Muscle layer of colon (tissue), 2 donors: ENCODE data around the gene GSTA4.
A peak's percentile ranks its signal among the peaks of the same experiment; 100 is the strongest.

Experiments used
- H3K27ac ChIP-seq: one replicate; pipeline ENCODE4 v1.7.0; 2013; ENCODE audit warnings: low read depth, mild to moderate bottlenecking, low read length, moderate library complexity
- H3K27me3 ChIP-seq, 2 donors: one replicate each; pipeline ENCODE4 v1.7.0; 2013; ENCODE audit warnings: low read length in 2 of 2, mild to moderate bottlenecking in 2 of 2; ENCODE audit not compliant: insufficient read depth in 2 of 2, control insufficient read depth in 1 of 2
- H3K36me3 ChIP-seq: one replicate; pipeline ENCODE4 v1.7.0; 2013; ENCODE audit warnings: mild to moderate bottlenecking, low read length; ENCODE audit not compliant: insufficient read depth
- H3K4me1 ChIP-seq: one replicate; pipeline ENCODE4 v1.7.0; 2013; ENCODE audit warnings: mild to moderate bottlenecking, low read length; ENCODE audit not compliant: insufficient read depth
- H3K4me3 ChIP-seq, 2 donors: one replicate each; pipeline ENCODE4 v1.7.0; 2013; ENCODE audit warnings: low read length in 2 of 2, low read depth in 1 of 2, mild to moderate bottlenecking in 1 of 2, moderate library complexity in 1 of 2
- H3K9ac ChIP-seq: one replicate; pipeline ENCODE4 v1.7.0; 2013; ENCODE audit warnings: low read length
- H3K9me3 ChIP-seq: one replicate; pipeline ENCODE4 v1.7.0; 2013; ENCODE audit warnings: mild to moderate bottlenecking, low read length
- donor health status: abdominal sarcoma.
- donor health status: Adenocarcinoma of cecum.

GSTA4 gene

GRCh38 chr6:52992980-52993920, 1.8 kb downstream of the GSTA4 start:
- Histone ChIP-seq H3K9me3 (no peaks in the 10 kb centered on the region), H3K36me3 (no peaks in the 10 kb centered on the region), H3K9ac (peak overlapping the region; percentile 95), H3K27me3 (no peaks in the 10 kb centered on the region), H3K4me1 (no peaks in the 10 kb centered on the region), H3K4me3 (peak overlapping the region in 1 of 2 donors; percentile 96), H3K27ac (peak overlapping the region; percentile 93)

- Histone ChIP-seq H3K4me1 (no peaks in the 10 kb centered on the region), H3K27me3 (no peaks in the 10 kb centered on the region), H3K27ac (no peak overlapping the region), H3K4me3 (no peak overlapping the region), H3K36me3 (peaks cover under 1% of the 10 kb centered on the region), H3K9ac (no peak overlapping the region), H3K9me3 (no peaks in the 10 kb centered on the region)
These were observed 4.7 kb downstream of the GSTA4 start for GRCh38 chr6:52990342-52990741.

- no peak overlapping the region for H3K9ac ChIP-seq
- no peaks in the 10 kb centered on the region for H3K9me3 ChIP-seq
- no peaks in the 10 kb centered on the region for H3K27me3 ChIP-seq
- H3K4me3 ChIP-seq: no peak overlapping the region
- no peak overlapping the region for H3K27ac ChIP-seq
- peaks cover 33% of the 10 kb centered on the region for H3K36me3 ChIP-seq
- H3K4me1 ChIP-seq: no peaks in the 10 kb centered on the region
These were observed 9.9 kb downstream of the GSTA4 start for GRCh38 chr6:52985228-52985627.

GRCh38 chr6:52984247-52984646, 10.8 kb downstream of the GSTA4 start:
- Histone ChIP-seq H3K36me3 (peaks cover 33% of the 10 kb centered on the region), H3K9me3 (no peaks in the 10 kb centered on the region), H3K27ac (no peak overlapping the region), H3K27me3 (no peaks in the 10 kb centered on the region), H3K4me1 (no peaks in the 10 kb centered on the region), H3K4me3 (no peak overlapping the region), H3K9ac (no peak overlapping the region)

- peaks cover 33% of the 10 kb centered on the region for H3K36me3 ChIP-seq
- H3K9me3 ChIP-seq: no peaks in the 10 kb centered on the region
- no peak overlapping the region for H3K27ac ChIP-seq
- no peaks in the 10 kb centered on the region for H3K4me1 ChIP-seq
- H3K9ac ChIP-seq: no peak overlapping the region
- no peak overlapping the region for H3K4me3 ChIP-seq
- no peaks in the 10 kb centered on the region for H3K27me3 ChIP-seq
These were observed 11.8 kb downstream of the GSTA4 start for GRCh38 chr6:52983159-52983848.

GRCh38 chr6:52982680-52983079, 12.4 kb downstream of the GSTA4 start:
- Histone ChIP-seq H3K9ac (no peak overlapping the region), H3K4me3 (no peak overlapping the region), H3K4me1 (no peaks in the 10 kb centered on the region), H3K27me3 (no peaks in the 10 kb centered on the region), H3K9me3 (no peaks in the 10 kb centered on the region), H3K36me3 (peaks cover 33% of the 10 kb centered on the region), H3K27ac (no peak overlapping the region)

- no peak overlapping the region for H3K27ac ChIP-seq
- no peaks in the 10 kb centered on the region for H3K27me3 ChIP-seq
- no peak overlapping the region for H3K4me3 ChIP-seq
- no peak overlapping the region for H3K9ac ChIP-seq
- H3K36me3 ChIP-seq: peaks cover 33% of the 10 kb centered on the region
- H3K9me3 ChIP-seq: no peaks in the 10 kb centered on the region
- H3K4me1 ChIP-seq: no peaks in the 10 kb centered on the region
These were observed 13.7 kb downstream of the GSTA4 start for GRCh38 chr6:52981222-52981900.

- no peaks in the 10 kb centered on the region for H3K36me3 ChIP-seq
- no peak overlapping the region for H3K27ac ChIP-seq
- H3K4me3 ChIP-seq: no peak overlapping the region
- no peak overlapping the region for H3K9ac ChIP-seq
- H3K9me3 ChIP-seq: no peaks in the 10 kb centered on the region
- H3K27me3 ChIP-seq: no peaks in the 10 kb centered on the region
- no peaks in the 10 kb centered on the region for H3K4me1 ChIP-seq
These were observed 18.5 kb downstream of the GSTA4 start for GRCh38 chr6:52976591-52977035.

GRCh38 chr6:52976149-52976548, 18.9 kb downstream of the GSTA4 start:
- Histone ChIP-seq H3K27me3 (no peaks in the 10 kb centered on the region), H3K9me3 (no peaks in the 10 kb centered on the region), H3K4me1 (no peaks in the 10 kb centered on the region), H3K27ac (no peak overlapping the region), H3K4me3 (no peak overlapping the region), H3K9ac (no peak overlapping the region), H3K36me3 (no peaks in the 10 kb centered on the region)

- Histone ChIP-seq H3K9me3 (no peaks in the 10 kb centered on the region), H3K27me3 (no peaks in the 10 kb centered on the region), H3K4me1 (no peaks in the 10 kb centered on the region), H3K27ac (no peak overlapping the region), H3K9ac (no peak overlapping the region), H3K4me3 (no peak overlapping the region), H3K36me3 (no peaks in the 10 kb centered on the region)
These were observed 19.5 kb downstream of the GSTA4 start for GRCh38 chr6:52975580-52975979.

GRCh38 chr6:52972989-52973388, 22.1 kb downstream of the GSTA4 start:
- Histone ChIP-seq H3K4me1 (no peaks in the 10 kb centered on the region), H3K9ac (no peak overlapping the region), H3K36me3 (no peaks in the 10 kb centered on the region), H3K4me3 (no peak overlapping the region), H3K27ac (no peak overlapping the region), H3K9me3 (no peaks in the 10 kb centered on the region), H3K27me3 (no peaks in the 10 kb centered on the region)
